HFF-Myc (cell line): Measurements from ENCODE around the gene RCOR3.

Experiments used
- DNase-seq: peaks from one replicate; pipeline ENCODE4 v3.0.0-alpha.2; 2011; ENCODE audit warnings: low read depth; ENCODE audit errors: extremely low read depth
- H3K4me3 ChIP-seq: replicated peaks from 2 replicates; pipeline ENCODE4 v1.5.1; 2011; ENCODE audit warnings: low read depth, mild to moderate bottlenecking, control low read depth, low read length
- TF ChIP-seq, protein P1 (sequence below): IDR thresholded peaks from 2 replicates; pipeline ENCODE4 v1.5.1; 2012; ENCODE audit warnings: mild to moderate bottlenecking, low read depth, low read length, control low read depth; ENCODE audit errors: missing control alignments

RCOR3 gene

DNA sequence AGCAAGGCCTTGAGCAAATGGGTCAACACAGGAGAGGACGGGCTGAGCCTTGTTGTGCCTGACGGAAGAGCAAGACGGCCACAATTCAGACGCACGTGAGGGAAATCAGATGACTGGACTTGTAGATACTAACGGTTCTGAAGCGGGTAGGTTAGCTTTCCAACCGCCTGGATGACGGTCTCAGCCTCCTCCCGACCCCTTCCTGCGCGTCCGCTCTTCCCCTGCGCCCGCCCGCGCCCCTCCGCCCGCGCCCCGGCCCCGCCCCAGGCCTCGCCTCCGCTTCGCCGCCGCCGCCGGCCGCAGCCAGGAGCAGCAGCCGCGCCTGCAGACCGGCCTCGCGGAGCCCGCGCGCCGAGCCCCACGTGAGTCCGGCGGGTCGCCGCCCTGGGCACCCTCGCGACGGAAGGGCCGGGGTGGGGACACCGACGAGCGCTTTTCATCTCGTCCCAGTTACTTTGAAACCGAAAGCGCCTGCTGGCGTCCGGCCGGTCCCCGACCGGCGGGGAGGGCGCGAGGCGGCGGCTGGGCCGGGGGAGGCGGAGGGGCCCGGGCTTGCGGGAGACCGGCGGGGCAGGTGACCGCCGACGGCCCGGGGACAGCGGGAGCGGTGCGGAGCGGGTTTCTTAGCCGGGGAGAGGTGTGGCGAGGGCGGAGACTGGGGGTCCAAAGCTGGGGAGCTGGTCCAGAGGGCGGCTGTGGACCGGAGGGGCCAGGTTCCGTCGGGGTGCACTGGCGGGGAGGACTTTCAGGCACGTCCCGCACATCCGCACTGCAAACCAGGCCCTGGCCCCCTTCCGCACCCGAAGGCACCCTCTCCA, 67.6 kb downstream of the RCOR3 start, which contains the start of gene TRAF5:
TSS of gene TRAF5 (plus strand) at position 306 of the 818 bp plus-strand sequence. CDS start 26,407 bp downstream, outside the sequence.
- H3K4me3 ChIP-seq: peak within 1 kb of the TSS; percentile 63
- TF ChIP-seq, protein P1, sequence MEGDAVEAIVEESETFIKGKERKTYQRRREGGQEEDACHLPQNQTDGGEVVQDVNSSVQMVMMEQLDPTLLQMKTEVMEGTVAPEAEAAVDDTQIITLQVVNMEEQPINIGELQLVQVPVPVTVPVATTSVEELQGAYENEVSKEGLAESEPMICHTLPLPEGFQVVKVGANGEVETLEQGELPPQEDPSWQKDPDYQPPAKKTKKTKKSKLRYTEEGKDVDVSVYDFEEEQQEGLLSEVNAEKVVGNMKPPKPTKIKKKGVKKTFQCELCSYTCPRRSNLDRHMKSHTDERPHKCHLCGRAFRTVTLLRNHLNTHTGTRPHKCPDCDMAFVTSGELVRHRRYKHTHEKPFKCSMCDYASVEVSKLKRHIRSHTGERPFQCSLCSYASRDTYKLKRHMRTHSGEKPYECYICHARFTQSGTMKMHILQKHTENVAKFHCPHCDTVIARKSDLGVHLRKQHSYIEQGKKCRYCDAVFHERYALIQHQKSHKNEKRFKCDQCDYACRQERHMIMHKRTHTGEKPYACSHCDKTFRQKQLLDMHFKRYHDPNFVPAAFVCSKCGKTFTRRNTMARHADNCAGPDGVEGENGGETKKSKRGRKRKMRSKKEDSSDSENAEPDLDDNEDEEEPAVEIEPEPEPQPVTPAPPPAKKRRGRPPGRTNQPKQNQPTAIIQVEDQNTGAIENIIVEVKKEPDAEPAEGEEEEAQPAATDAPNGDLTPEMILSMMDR: no peak
- DNase-seq: no peak

GRCh38 chr1:211327346-211327921, 68.3 kb downstream of the RCOR3 start:
- DNase-seq: no peak

GRCh38 chr1:211328084-211328694, 69.0 kb downstream of the RCOR3 start:
- no peak for DNase-seq
- TF ChIP-seq, protein P1: no peak
- H3K4me3 ChIP-seq: peak overlapping the region; percentile 63

More at GRCh38 chr1:211327346-211327921, 68.3 kb downstream of the RCOR3 start:
- peak overlapping the region; percentile 63 for H3K4me3 ChIP-seq
- TF ChIP-seq, protein P1: no peak

GRCh38 chr1:211328866-211329475, 69.8 kb downstream of the RCOR3 start:
- TF ChIP-seq, protein P1: no peak
- H3K4me3 ChIP-seq: no peak overlapping the region
- DNase-seq: no peak

DNA sequence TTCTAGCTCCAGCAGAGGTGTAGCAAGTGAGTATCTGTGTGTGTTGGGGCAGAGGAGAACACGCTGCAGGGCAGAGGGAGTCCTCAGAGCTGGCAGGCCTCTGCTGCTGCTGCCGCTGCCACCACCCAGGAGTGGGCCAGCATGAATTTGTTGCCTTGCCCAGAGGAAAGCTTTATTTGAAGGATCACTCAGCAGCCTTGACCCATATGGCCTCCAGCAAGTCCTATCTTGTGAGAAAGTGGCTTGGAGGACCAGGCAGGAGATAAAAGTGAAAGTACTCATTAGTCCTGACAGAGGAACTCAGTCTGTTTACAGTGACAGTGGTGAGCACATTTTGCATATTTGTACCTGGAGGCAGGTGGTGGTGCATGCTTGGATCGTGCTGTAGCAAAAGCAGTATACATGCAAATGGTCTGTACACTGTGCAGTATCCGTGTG, 70.6 kb downstream of the RCOR3 start:
- DNase-seq: no peak
- no peak overlapping the region for H3K4me3 ChIP-seq
- TF ChIP-seq, protein P1: no peak

GRCh38 chr1:211330282-211330936, 71.2 kb downstream of the RCOR3 start:
- no peak for DNase-seq
- no peak overlapping the region for H3K4me3 ChIP-seq
- TF ChIP-seq, protein P1: no peak
